Activated CD4-positive, alpha-beta T cell treated with anti-CD3 and anti-CD28 coated beads for 1 hour (primary cell): ENCODE measurements around the gene ERVK3-1.
"Not testable (repeated sequence)": the region's sequence is repeated elsewhere in the genome, so short reads cannot be mapped to it uniquely, and the experiment has no call there.

Experiments
- DNase-seq: peaks from one replicate; pipeline ENCODE4 v3.0.0-alpha.2; 2020

The ERVK3-1 gene

DNA sequence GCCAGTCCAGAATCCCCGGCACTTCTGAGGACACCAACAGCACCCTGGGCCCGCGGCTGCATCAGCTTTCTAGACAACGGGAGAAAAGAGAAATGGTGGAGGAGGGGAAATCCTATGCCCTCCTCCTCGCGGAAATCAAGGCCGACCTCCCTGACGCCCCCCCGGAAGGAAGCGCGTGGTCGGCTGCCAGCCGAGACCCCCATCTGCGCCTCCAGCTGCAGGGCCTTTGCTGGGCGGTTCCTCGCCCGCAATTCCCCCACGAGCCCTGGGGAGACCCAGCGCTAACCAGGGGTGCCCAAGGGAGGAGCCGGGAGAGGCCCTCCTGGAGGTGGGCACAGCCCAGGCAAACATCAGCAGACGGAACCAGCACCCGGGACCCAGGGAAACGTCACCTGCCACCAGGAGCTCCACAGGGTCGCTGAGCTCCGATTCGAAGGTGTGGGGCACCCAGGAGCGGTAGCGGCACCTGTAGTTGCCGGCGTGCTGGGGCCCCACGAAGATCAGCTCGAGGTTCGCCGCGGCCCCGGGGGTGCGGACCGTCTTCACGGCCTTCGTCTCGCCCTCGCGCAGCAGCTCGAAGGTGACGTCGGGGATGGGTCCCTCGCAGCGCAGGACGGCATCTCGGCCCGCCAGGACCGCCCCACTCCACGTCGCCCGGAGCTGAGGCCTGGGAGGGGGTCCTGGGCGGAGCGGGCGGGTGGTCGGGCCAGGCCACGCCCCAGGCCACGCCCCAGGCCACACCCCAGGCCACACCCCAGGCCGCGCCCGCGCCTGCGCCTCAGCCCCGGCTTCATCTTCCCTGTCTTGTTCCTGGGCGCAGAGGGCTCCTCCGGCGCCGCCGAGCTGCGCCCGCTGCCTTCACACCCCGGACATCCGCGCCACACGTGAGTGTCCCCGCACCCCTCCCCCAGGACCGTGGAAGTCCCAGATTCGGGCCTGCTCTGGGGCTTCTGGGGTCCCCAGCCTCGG is 42.1 kb downstream of the ERVK3-1 start:
- DNase-seq, result peak; percentile 52

- not testable (repeated sequence) for DNase-seq
Measured at GRCh38 chr19:58348080-58348479, 42.9 kb downstream of the ERVK3-1 start.

GRCh38 chr19:58349590-58349989 is 44.4 kb downstream of the ERVK3-1 start:
- no peak for DNase-seq

DNA sequence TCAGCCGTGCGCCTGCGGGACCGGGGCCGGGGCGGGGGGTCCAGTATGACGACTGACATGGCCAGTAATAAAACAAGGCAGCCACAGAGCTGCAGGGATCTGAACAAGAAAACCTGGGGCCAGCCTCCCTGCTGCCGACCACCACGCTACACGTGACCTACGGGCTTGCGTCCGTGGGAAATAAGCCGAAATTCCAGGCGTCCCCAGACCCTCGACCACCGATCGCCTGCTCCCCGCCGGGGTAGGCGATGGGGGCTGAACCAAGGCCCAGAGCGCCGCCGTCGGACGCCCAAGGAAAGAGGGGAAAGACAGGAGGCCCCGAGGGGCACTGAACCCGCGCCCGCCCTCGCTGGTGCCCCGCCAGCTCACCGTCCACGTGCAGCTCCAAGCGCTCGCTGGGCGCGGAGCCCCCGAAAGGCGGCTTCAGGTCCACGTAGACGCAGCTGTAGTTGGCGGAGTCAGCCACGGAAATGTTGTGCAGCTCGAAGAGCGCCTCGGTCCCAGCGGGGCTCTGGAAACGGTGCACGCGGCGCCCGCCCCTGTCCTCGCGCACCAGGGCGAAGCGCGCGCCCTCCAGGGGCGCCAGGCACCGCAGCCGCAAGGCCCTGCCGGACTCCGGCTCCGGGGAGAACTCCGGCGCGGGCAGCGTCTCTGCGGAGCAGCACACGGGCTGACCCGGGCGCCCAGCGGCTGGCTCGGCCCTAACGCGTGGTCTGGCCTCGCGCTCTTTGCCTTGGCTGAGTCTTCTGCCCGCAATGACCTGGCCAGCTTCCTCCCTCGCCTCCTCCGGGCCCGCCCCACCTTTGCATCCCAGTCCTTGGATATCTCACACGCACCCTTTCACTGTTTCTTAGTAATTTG is 45.1 kb downstream of the ERVK3-1 start:
- no peak for DNase-seq

DNA sequence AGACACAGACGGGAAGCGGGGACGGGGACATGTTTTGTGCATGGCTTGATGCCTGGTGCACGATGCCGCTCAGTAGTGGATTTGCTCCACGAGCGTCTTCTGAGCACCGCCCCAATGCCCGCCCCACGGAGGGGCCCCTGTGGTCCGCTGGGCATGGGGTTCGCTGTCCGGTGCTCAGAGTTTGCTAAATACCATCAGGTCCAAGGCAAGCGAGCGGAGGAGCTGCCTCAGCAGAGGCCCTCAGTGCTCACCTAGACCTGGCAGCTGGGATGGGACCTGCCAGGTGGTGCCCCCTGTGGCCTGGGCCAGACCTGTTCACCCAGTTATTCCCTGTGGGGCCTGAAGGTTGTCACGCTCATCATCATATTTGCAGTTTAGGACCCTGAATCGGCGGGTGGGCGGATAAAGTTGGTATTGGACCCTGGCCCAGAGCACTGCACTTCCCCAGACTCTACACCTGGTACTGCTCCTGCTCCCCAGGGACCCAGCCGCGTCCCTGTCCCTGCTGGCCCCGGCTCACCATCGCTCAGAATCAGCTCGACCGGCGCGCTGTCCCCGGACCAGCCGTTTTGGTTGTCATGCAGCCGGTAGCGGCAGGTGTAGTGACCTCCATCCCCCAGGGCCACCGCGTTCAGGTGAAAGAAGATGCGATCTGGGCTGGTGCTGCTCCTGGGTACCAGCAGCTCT is 45.8 kb downstream of the ERVK3-1 start:
- DNase-seq, result no peak

- DNase-seq, result no peak
Measured at GRCh38 chr19:58351558-58351878, 46.3 kb downstream of the ERVK3-1 start.

DNA sequence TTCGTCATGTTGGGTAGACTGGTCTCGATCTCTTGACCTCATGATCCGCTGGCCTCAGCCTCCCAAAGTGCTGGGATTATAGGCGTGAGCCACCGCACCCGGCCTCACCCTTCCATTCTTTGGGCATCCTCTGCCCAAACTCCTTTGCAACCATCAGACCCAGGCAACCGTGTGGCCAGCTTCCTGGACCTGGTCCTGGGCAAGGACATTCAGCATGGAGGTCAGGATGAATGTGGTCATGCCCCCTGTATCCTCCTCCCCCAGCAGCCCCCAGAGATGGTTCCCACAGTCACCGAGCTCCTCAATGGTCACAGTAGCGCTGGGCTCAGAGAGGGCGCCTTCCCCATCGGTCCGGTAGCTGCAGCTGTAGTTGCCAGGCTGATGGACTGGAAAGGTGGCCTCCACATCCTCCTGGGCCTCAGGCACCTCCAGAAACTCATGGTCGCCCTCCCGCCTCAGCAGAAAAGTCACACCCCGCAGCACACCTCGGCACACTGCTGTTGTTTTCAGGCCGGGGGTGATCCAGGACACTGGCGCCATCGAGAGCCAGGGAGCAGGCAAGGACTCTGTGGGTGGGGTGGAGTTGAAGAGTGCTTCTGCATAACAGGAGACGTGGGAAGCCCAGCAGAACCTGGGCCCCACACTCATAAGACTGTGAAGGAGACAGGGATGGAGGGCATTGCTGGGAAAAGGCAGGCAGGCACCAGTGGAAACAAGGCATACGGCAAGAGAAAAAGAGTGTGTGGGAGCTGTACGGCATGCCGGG is 47.0 kb downstream of the ERVK3-1 start:
- no peak for DNase-seq

- DNase-seq, result no peak
Measured at GRCh38 chr19:58352760-58353671, 47.8 kb downstream of the ERVK3-1 start, which contains the start of gene A1BG. A1BG (minus strand) TSS chr19:58353492; CDS start chr19:58353437, 55 bp downstream.

- no peak for DNase-seq
Measured at GRCh38 chr19:58353717-58354477, 48.7 kb downstream of the ERVK3-1 start.

DNA sequence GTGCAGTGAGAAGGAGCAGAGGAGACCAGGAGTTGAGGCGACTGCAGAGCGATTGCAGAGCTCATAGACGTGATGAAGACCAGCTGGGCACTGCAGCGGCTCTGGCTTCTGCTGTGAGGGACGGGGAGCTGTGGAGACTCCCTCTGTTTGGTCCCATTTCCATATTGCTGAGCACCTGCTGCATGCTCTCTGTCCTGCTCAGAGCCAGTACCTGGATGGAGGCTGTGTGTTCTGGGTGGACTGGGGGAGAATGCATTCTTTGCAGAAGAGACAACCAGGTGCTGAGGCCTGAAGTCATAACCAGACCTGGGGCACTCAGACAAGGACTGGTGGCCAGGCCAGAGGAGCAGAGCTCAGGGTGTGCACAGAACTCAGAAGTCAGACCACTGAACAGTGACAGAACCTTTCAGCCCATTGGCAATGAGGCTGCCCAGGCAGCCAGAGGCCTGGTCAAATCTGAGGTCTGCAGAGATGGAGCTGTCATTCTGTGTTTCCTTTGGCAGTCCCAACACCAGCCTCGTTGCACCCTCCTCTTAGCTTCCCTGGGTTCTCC is 49.4 kb downstream of the ERVK3-1 start:
- DNase-seq, result no peak

DNA sequence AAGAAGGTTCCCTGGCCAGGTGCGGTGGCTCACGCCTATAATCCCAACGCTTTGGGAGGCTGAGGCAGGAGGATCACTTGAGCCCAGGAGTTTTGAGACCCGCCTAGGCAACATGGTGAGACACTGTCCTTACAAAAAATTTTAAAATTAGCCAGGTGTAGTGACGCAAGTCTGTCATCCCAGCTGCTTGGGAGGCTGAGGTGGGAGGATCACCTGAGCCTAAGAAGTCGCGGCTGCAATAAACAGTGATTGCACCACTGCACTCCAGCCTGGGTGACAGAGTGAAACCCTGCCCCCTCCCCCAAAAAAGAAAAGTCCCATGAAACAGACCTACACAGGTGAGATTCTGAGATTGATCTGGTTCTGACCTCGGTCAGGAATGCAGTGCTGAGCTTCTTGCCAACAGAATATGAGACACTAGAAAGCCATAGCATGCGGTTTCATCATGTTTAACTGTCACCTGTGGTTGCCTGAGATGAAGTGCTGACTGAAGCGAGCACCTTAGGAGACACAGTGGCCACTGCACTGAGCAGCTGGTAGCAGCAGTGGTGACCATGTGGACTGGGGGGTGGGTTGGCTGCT is 50.1 kb downstream of the ERVK3-1 start:
- DNase-seq, result no peak

GRCh38 chr19:58355908-58356765 is 51.0 kb downstream of the ERVK3-1 start:
- peak; percentile 19 for DNase-seq

DNA sequence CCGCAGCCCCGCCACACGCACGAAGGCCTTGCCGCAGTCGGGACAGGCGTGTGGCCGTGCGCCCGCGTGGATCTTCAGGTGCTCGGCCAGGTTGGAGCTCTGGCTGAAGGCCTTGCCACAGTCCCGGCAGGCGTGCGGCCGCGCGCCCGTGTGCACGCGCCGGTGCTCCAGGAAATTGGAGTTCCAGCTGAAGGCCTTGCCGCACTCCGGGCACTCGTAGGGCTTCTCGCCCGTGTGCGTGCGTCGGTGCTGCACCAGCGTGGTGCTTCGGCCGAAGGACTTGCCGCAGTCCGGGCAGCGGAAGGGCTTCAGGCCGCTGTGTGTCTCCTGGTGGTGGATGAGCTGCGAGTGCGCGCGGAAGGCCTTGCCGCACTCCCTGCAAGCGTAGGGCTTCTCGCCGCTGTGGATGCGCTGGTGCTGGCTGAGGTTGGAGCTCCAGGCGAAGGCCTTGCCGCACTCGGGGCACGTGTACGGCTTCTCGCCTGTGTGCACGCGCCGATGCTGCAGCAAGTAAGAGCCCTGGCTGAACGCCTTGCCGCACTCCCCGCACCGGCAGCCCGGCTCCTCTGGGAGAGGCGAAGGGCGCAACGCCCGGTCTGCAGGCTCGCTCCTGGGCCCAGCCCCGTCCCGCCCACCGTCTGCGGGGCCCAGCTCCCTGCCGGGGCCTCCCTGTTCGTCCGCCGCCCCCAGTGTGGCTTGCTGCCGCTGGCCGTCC is 51.7 kb downstream of the ERVK3-1 start:
- no peak for DNase-seq

GRCh38 chr19:58357481-58358145 is 52.4 kb downstream of the ERVK3-1 start:
- no peak for DNase-seq

- DNase-seq, result no peak
Measured at GRCh38 chr19:58361900-58362271, 56.7 kb downstream of the ERVK3-1 start.

DNA sequence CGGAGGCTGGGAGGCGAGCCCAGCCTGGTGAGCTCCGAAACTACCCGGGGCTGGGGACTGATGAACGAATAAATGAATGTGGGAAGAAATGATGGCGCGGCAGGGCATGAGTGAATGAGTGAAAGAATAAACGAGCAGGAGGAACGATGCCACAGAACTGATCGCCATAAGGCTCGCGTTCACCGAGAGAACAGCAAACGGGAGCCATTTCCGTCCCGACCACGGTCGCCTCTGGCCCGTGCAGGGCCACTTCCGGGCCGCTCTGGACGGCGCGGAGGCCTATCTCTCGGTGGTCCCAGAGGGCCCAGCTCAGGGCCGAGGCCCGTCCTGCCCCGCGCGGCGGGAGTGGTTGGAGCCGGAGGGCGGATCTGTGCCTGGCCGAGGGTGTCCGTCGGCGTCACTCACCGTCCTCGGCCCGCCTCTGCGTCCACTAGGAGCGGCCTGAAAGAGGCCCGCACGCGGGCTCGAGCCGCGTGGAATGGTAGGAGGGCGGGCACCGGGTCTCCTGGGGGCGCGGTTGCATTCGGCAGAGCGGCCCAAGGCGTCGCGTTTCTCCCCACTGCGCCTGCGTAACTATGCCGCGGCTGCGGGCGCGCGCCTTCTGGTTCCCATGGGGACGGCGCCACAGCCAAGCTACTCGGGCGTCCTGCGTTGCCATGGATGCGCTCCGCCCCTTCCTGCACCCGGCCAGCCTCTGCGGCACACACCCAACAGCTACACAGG is 57.3 kb downstream of the ERVK3-1 start, which contains the start of gene ZNF497:
Gene ZNF497, minus strand, starts transcription at position 480 of the 723 bp plus-strand sequence. CDS start 5,116 bp downstream, outside the sequence.
- peak; percentile 96 for DNase-seq

DNA sequence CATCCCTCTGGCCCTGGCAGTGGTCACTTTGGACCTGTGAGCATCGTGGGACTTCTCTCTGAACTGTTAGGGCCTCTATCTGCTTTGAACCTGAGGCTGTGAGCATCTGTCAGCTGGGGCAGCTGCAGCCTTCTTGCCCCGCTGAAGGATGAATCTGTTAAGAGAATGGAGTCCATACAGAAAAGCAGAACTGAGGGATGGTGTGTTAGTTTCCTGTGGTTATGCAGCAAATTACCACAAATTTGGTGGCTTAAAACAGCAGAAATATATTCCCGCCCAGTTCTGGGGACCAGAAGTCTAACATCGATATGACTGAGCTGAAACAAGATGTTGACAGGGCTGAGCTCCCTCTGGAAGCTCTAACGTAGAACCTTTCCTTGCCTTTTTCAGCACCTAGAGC is 59.0 kb downstream of the ERVK3-1 start:
- no peak for DNase-seq
